ENCODE measurements around the gene TMEM252. TPM values are rescaled to one million over a fixed set of nuclear protein-coding genes. Genes with fewer than 3 reads are reported as not detected.

TMEM252 gene
- polyA plus RNA-seq, 1 experiment: not detected

DNA sequence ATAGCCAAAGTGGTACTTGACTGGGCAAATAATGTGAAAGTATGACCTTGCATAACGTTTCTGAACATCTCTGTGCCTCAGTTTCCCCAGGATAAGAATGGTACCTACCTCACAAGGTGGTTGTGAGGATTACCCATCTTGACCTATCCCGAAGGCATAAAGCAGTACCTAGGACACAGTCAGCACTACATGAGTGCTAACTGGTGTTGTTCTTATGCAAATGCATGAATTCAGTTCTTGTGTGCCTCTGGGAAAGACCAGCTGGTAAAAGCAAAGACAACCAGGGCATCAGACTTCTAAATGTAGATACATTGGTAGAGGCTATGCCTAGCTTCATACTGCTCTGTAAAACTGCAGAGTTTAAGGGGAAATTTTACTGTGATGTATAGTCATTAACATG, 21.8 kb upstream of the TMEM252 start:
- Histone ChIP-seq H3K4me3 (ENCODE audit: low read depth, low read length) (no peak overlapping the region), H3K27me3 (ENCODE audit: control insufficient read depth, insufficient read depth, low read length) (no peaks in the 10 kb centered on the region)
- POLR2A ChIA-PET: no interaction called here

GRCh38 chr9:68560071-68560844, 19.6 kb upstream of the TMEM252 start:
- Histone ChIP-seq H3K27ac (ENCODE audit: low read depth, low read length) (peak overlapping the region; percentile 77), H3K27me3 (ENCODE audit: control insufficient read depth, insufficient read depth, low read length) (no peaks in the 10 kb centered on the region), H3K4me3 (ENCODE audit: low read depth, low read length) (no peak overlapping the region), H3K9me3 (ENCODE audit: control insufficient read depth, insufficient read depth, low read length) (no peaks in the 10 kb centered on the region)
- TF ChIP-seq CTCF (IDR thresholded peaks at IDR 0.05; ENCODE audit: low read depth, low read length): peak; percentile 46
- peak; percentile 39 for DNase-seq (ENCODE audit: low read depth, low spot score)
- POLR2A ChIA-PET: interaction anchor here (0.6 kb wide), 1 partner anchor 53 kb away, joined by 3 read pairs; no protein-coding TSS in a partner anchor
- CTCF ChIA-PET: interaction anchor here (0.8 to 3.6 kb wide), 10 partner anchors 8 to 57 kb away, joined by 3 to 20 read pairs (median 4); partner anchors contain the start of gene TMEM252

More for the DNA sequence above, 21.8 kb upstream of the TMEM252 start:
- TF ChIP-seq CTCF (IDR thresholded peaks at IDR 0.05; ENCODE audit: low read depth, low read length): no peak
- CTCF ChIA-PET: interaction anchor here (0.8 to 3.6 kb wide), 5 partner anchors 12 to 55 kb away, joined by 3 to 20 read pairs (median 4); no protein-coding TSS in a partner anchor
- H3K9me3 ChIP-seq (ENCODE audit: control insufficient read depth, insufficient read depth, low read length): no peaks in the 10 kb centered on the region
- no peak overlapping the region for H3K27ac ChIP-seq (ENCODE audit: low read depth, low read length)
- DNase-seq (ENCODE audit: low read depth, low spot score): no peak

- DNase-seq (ENCODE audit: low read depth, low spot score): no peak
- POLR2A ChIA-PET: no interaction called here
- Histone ChIP-seq H3K27me3 (ENCODE audit: control insufficient read depth, insufficient read depth, low read length) (no peaks in the 10 kb centered on the region), H3K4me3 (ENCODE audit: low read depth, low read length) (no peak overlapping the region), H3K27ac (ENCODE audit: low read depth, low read length) (no peak overlapping the region), H3K9me3 (ENCODE audit: control insufficient read depth, insufficient read depth, low read length) (no peaks in the 10 kb centered on the region)
- CTCF ChIA-PET: interaction anchor here (3.6 kb wide), 1 partner anchor 25 kb away, joined by 20 read pairs; no protein-coding TSS in a partner anchor
- TF ChIP-seq CTCF (IDR thresholded peaks at IDR 0.05; ENCODE audit: low read depth, low read length): no peak
Measured at GRCh38 chr9:68558545-68558944, 17.9 kb upstream of the TMEM252 start.

DNA sequence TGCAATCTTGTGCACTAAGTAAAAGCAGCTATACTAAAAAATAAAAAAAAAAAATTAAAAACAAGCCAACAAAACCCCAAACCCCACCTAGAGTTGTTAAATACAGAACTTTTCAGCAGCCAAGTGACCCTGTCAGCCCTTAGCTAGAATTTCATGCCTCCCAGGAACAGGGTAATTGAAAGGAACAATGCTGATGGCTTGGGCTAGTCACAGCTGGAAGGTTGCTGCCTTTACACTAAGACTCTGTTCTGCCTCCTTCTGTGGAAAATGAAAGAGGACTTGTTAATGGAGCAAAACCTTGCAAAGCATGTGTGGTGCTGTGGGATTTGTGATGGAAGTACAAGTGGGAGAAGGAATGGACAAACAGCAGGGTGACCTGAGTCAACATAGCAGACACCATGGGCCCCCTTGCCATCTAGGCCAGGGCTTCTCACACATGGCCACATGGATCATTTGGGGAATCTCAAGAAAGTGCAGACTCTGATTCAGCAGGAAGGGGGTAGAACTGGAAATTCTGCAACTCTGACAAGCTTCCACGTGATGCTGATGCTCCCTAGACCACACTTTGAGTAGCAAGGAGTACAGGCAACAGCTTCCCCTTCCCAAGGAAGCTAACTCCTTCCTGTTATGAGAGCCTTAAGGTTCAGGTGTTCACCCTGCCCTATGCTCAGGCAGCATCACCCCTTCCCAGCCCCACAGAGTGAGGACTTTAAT, 14.9 kb upstream of the TMEM252 start:
- ChIA-PET POLR2A (no interaction called here), CTCF (no interaction called here)
- no peak for DNase-seq (ENCODE audit: low read depth, low spot score)

More for the DNA sequence above, 14.9 kb upstream of the TMEM252 start:
- no peak overlapping the region for H3K4me3 ChIP-seq (ENCODE audit: low read depth, low read length)
- H3K27ac ChIP-seq (ENCODE audit: low read depth, low read length): no peak overlapping the region
- no peaks in the 10 kb centered on the region for H3K9me3 ChIP-seq (ENCODE audit: control insufficient read depth, insufficient read depth, low read length)
- H3K27me3 ChIP-seq (ENCODE audit: control insufficient read depth, insufficient read depth, low read length): no peaks in the 10 kb centered on the region
- no peak for TF ChIP-seq CTCF (IDR thresholded peaks at IDR 0.05; ENCODE audit: low read depth, low read length)
